HepG2 (cell line): ENCODE data around the gene BLOC1S1.

Experiments used
- BRD4 ChIP-seq: sonication (generic); formaldehyde crosslinking; IDR thresholded peaks from 2 replicates; pipeline ENCODE4 v1.4.0; 2020; ENCODE audit warnings: missing genetic modification reagents
- EP300 ChIP-seq, 3 experiments: sonication (generic) in 1 of 3; formaldehyde crosslinking in 1 of 3; IDR thresholded peaks; 2 replicates each; pipeline versions ENCODE4 v1.5.1 to v1.6.1; 2011 to 2020; ENCODE audit warnings: low read depth in 2 of 3, low read length in 2 of 3, borderline replicate concordance in 1 of 3, improper control_type of control experiment in 1 of 3, mild to moderate bottlenecking in 1 of 3, missing genetic modification reagents in 1 of 3, moderate library complexity in 1 of 3
- POLR2A ChIP-seq, 2 experiments: IDR thresholded peaks; 2 replicates each; pipeline ENCODE4 v1.6.1; 2011; ENCODE audit warnings: low read depth in 2 of 2, low read length in 2 of 2, mild to moderate bottlenecking in 1 of 2, moderate library complexity in 1 of 2; ENCODE audit not compliant: insufficient read depth in 1 of 2
- PRMT3 ChIP-seq: sonication (generic); formaldehyde crosslinking; IDR thresholded peaks from 2 replicates; pipeline ENCODE4 v1.8.1; 2022; ENCODE audit warnings: low read depth, mild to moderate bottlenecking, moderate library complexity, missing genetic modification reagents, borderline replicate concordance
- SRSF4 ChIP-seq: fragments of 200-400 bp; formaldehyde crosslinking; IDR thresholded peaks from one replicate; pipeline ENCODE4 v1.6.1; 2018; ENCODE audit warnings: mild to moderate bottlenecking, low read depth, low read length, moderate library complexity; ENCODE audit not compliant: poor library complexity, severe bottlenecking
- TARDBP ChIP-seq: sonication (generic); formaldehyde crosslinking; IDR thresholded peaks from 2 replicates; pipeline ENCODE4 v1.8.0; 2022; ENCODE audit warnings: mild to moderate bottlenecking, missing genetic modification reagents
- ZMAT5 ChIP-seq: sonication (generic); formaldehyde crosslinking; IDR thresholded peaks from 2 replicates; pipeline ENCODE4 v1.5.0; 2020; ENCODE audit warnings: mild to moderate bottlenecking, low read depth, missing genetic modification reagents, borderline replicate concordance
- ZNF549 ChIP-seq: sonication (generic); formaldehyde crosslinking; IDR thresholded peaks from 2 replicates; pipeline ENCODE4 v1.5.0; 2020; ENCODE audit warnings: missing genetic modification reagents

- TF ChIP-seq TARDBP (no peak), BRD4 (CRISPR knock-in tag) (no peak), ZMAT5 (CRISPR knock-in tag) (no peak), SRSF4 (no peak), POLR2A (IDR thresholded peaks at IDR 0.05; ENCODE audit: insufficient read depth in 1 of 2, low read depth in 2 of 2, low read length in 2 of 2) (no peak), EP300 (IDR thresholded peaks at IDR 0.05; ENCODE audit: low read depth in 2 of 2, low read length in 2 of 2) (no peak), EP300 (CRISPR knock-in tag; IDR thresholded peaks at IDR 0.05; ENCODE audit: borderline replicate concordance) (no peak), ZNF549 (no peak), PRMT3 (CRISPR knock-in tag) (no peak)
Measured at GRCh38 chr12:55765736-55766290, 50.0 kb downstream of the BLOC1S1 start.
